Neural crest cell (in vitro differentiated cells): ENCODE results near the gene KIF26B. TPM values are rescaled to one million over a fixed set of nuclear protein-coding genes. Genes with fewer than 3 reads are reported as not detected.
A peak's percentile ranks its signal among the peaks of the same experiment; 100 is the strongest.

Source experiments
- DNase-seq: peaks from one replicate; pipeline ENCODE4 v3.0.0; 2021; ENCODE audit warnings: low read depth, mixed read lengths, low spot score
- H3K27ac Mint-ChIP-seq: one replicate; pipeline ENCODE4 v1.8.0; 2021; ENCODE audit warnings: mild to moderate bottlenecking, mixed read lengths; ENCODE audit not compliant: unreplicated experiment
- H3K27me3 Mint-ChIP-seq: 2 replicates; pipeline ENCODE4 v1.8.0; 2021; ENCODE audit warnings: low read depth, mild to moderate bottlenecking, mixed read lengths
- H3K36me3 Mint-ChIP-seq: 2 replicates; pipeline ENCODE4 v1.8.0; 2021; ENCODE audit warnings: low read depth, mild to moderate bottlenecking, mixed read lengths
- H3K4me1 Mint-ChIP-seq: 2 replicates; pipeline ENCODE4 v1.8.0; 2021; ENCODE audit warnings: mixed read lengths
- H3K4me3 Mint-ChIP-seq: one replicate; pipeline ENCODE4 v1.8.0; 2021; ENCODE audit warnings: mild to moderate bottlenecking, mixed read lengths
- H3K9me3 Mint-ChIP-seq: 2 replicates; pipeline ENCODE4 v1.8.0; 2021; ENCODE audit warnings: mixed read lengths
- CTCF ChIP-seq: fragments of 200-600 bp; sonication (generic); conservative IDR thresholded peaks from 2 replicates; pipeline ENCODE4 v1.5.0; 2021; ENCODE audit warnings: antibody characterized with exemption, mild to moderate bottlenecking
- long read RNA-seq: library from polyadenylated mRNA; unstranded; transcript quantifications from one replicate; pipeline ENCODE4 v2.0.0, GENCODE V29; 2020
- total RNA-seq: library from RNA; stranded (reverse); gene quantifications from 2 replicates; pipeline ENCODE4 v1.2.1, GENCODE V29; 2021

The KIF26B gene
- total RNA-seq: 5.7 and 6.2 TPM in 2 replicates
- long read RNA-seq, partial matches to known transcripts: 1 of 2 reads
- long read RNA-seq, other reads (novel, unspliced or antisense): 1 of 2 reads

GRCh38 chr1:245154429-245155271 lies at the start of gene KIF26B:
TSS of gene KIF26B (plus strand) at chr1:245154985. CDS start at chr1:245155425, 440 bp downstream.
- H3K36me3 Mint-ChIP-seq: no peaks in the 10 kb centered on the region
- no peak within 1 kb of the TSS for H3K27ac Mint-ChIP-seq
- no peak for TF ChIP-seq CTCF
- peak; percentile 46 for DNase-seq
- peaks cover 62% of the 10 kb centered on the region for H3K27me3 Mint-ChIP-seq
- peaks cover 37% of the 10 kb centered on the region for H3K4me1 Mint-ChIP-seq
- H3K4me3 Mint-ChIP-seq: peak within 1 kb of the TSS; percentile 97
- no peaks in the 10 kb centered on the region for H3K9me3 Mint-ChIP-seq

GRCh38 chr1:245105042-245105441 lies 49.7 kb upstream of the KIF26B start:
- Mint-ChIP-seq H3K27me3 (no peaks in the 10 kb centered on the region), H3K36me3 (peaks cover 12% of the 10 kb centered on the region), H3K4me1 (peaks cover 36% of the 10 kb centered on the region), H3K4me3 (no peak overlapping the region), H3K9me3 (peaks cover 12% of the 10 kb centered on the region), H3K27ac (no peak overlapping the region)
- no peak for TF ChIP-seq CTCF
- DNase-seq: no peak

- Mint-ChIP-seq H3K9me3 (peaks cover 12% of the 10 kb centered on the region), H3K27me3 (no peaks in the 10 kb centered on the region)
Measured at GRCh38 chr1:245105815-245106410, 48.9 kb upstream of the KIF26B start.

GRCh38 chr1:245107776-245108114 lies 47.0 kb upstream of the KIF26B start:
- peaks cover 12% of the 10 kb centered on the region for H3K36me3 Mint-ChIP-seq
- no peak for DNase-seq
- peak overlapping the region; percentile 88 for H3K27ac Mint-ChIP-seq
- peaks cover 12% of the 10 kb centered on the region for H3K9me3 Mint-ChIP-seq
- TF ChIP-seq CTCF: no peak
- no peaks in the 10 kb centered on the region for H3K27me3 Mint-ChIP-seq
- peak overlapping the region; percentile 83 for H3K4me3 Mint-ChIP-seq
- H3K4me1 Mint-ChIP-seq: peaks cover 47% of the 10 kb centered on the region

More at GRCh38 chr1:245105815-245106410, 48.9 kb upstream of the KIF26B start:
- Mint-ChIP-seq H3K4me1 (peaks cover 42% of the 10 kb centered on the region), H3K4me3 (no peak overlapping the region), H3K36me3 (peaks cover 12% of the 10 kb centered on the region), H3K27ac (no peak overlapping the region)
- no peak for TF ChIP-seq CTCF
- no peak for DNase-seq

- peaks cover 12% of the 10 kb centered on the region for H3K9me3 Mint-ChIP-seq
- TF ChIP-seq CTCF: no peak
- peak overlapping the region; percentile 88 for H3K27ac Mint-ChIP-seq
- peak overlapping the region; percentile 83 for H3K4me3 Mint-ChIP-seq
- peaks cover 12% of the 10 kb centered on the region for H3K36me3 Mint-ChIP-seq
- H3K4me1 Mint-ChIP-seq: peaks cover 50% of the 10 kb centered on the region
- peak; percentile 18 for DNase-seq
- H3K27me3 Mint-ChIP-seq: no peaks in the 10 kb centered on the region
Measured at GRCh38 chr1:245108246-245108645, 46.5 kb upstream of the KIF26B start.
